Activated T-cell treated with anti-CD3 and anti-CD28 coated beads, Interleukin-2, amount 50 U/mL, for 1 hour (primary cell): ENCODE data around the gene LRRC28.

Source experiments
- DNase-seq: peaks from one replicate; pipeline ENCODE4 v3.0.0-alpha.2; 2020

The LRRC28 gene

GRCh38 chr15:99250001-99250400 is 1.3 kb upstream of the LRRC28 start:
- DNase-seq, result no peak

GRCh38 chr15:99250494-99250856 is 806 bp upstream of the LRRC28 start:
- no peak for DNase-seq

GRCh38 chr15:99252326-99252725 is 1.0 kb downstream of the LRRC28 start:
- no peak for DNase-seq

GRCh38 chr15:99253381-99254090 is 2.3 kb downstream of the LRRC28 start:
- no peak for DNase-seq

GRCh38 chr15:99257107-99257750 is 5.9 kb downstream of the LRRC28 start:
- no peak for DNase-seq

GRCh38 chr15:99264125-99264524 is 12.8 kb downstream of the LRRC28 start:
- no peak for DNase-seq

- DNase-seq, result no peak
These were observed 14.3 kb downstream of the LRRC28 start for GRCh38 chr15:99265541-99266070.

GRCh38 chr15:99267957-99268356 is 16.7 kb downstream of the LRRC28 start:
- no peak for DNase-seq

GRCh38 chr15:99268431-99268830 is 17.1 kb downstream of the LRRC28 start:
- no peak for DNase-seq

- DNase-seq, result no peak
These were observed 22.5 kb downstream of the LRRC28 start for GRCh38 chr15:99273801-99274200.

- no peak for DNase-seq
These were observed 23.8 kb downstream of the LRRC28 start for GRCh38 chr15:99275061-99275460.

- DNase-seq, result no peak
These were observed 24.3 kb downstream of the LRRC28 start for GRCh38 chr15:99275525-99276128.

- no peak for DNase-seq
These were observed 28.0 kb downstream of the LRRC28 start for GRCh38 chr15:99279290-99279689.

GRCh38 chr15:99279827-99280226 is 28.5 kb downstream of the LRRC28 start:
- DNase-seq, result no peak

GRCh38 chr15:99282121-99282520 is 30.8 kb downstream of the LRRC28 start:
- DNase-seq, result no peak

- no peak for DNase-seq
These were observed 31.3 kb downstream of the LRRC28 start for GRCh38 chr15:99282586-99282985.

GRCh38 chr15:99283717-99284116 is 32.4 kb downstream of the LRRC28 start:
- DNase-seq, result no peak

GRCh38 chr15:99291643-99292042 is 40.4 kb downstream of the LRRC28 start:
- DNase-seq, result no peak

- no peak for DNase-seq
These were observed 44.6 kb downstream of the LRRC28 start for GRCh38 chr15:99295840-99296239.

GRCh38 chr15:99296386-99296785 is 45.1 kb downstream of the LRRC28 start:
- DNase-seq, result no peak

- no peak for DNase-seq
These were observed 52.6 kb downstream of the LRRC28 start for GRCh38 chr15:99303907-99304306.

GRCh38 chr15:99305761-99306505 is 54.7 kb downstream of the LRRC28 start:
- no peak for DNase-seq

- no peak for DNase-seq
These were observed 55.5 kb downstream of the LRRC28 start for GRCh38 chr15:99306694-99307338.
